GM12874 (cell line): ENCODE results near the gene SYCP2.

Experiments
- CTCF ChIP-seq: IDR thresholded peaks from 2 replicates; pipeline ENCODE4 v1.5.1; 2011; ENCODE audit warnings: low read depth, mild to moderate bottlenecking, control low read depth, low read length, moderate library complexity; ENCODE audit not compliant: insufficient read depth

SYCP2 gene

GRCh38 chr20:59933296-59933848 is at the start of gene SYCP2:
TSS of gene SYCP2 (minus strand) at chr20:59933637. CDS start at chr20:59922413, 11,224 bp downstream.
- no peak for TF ChIP-seq CTCF

GRCh38 chr20:59983076-59983475 is 49.6 kb upstream of the SYCP2 start:
- no peak for TF ChIP-seq CTCF

- TF ChIP-seq CTCF = no peak
These were observed 43.6 kb upstream of the SYCP2 start for GRCh38 chr20:59977086-59977485.

- no peak for TF ChIP-seq CTCF
These were observed 42.8 kb upstream of the SYCP2 start for GRCh38 chr20:59976156-59976782.

GRCh38 chr20:59972037-59972801 is 38.8 kb upstream of the SYCP2 start:
- TF ChIP-seq CTCF = no peak

- TF ChIP-seq CTCF = no peak
These were observed 38.0 kb upstream of the SYCP2 start for GRCh38 chr20:59971428-59971827.

- TF ChIP-seq CTCF = no peak
These were observed 33.0 kb upstream of the SYCP2 start for GRCh38 chr20:59966428-59966827.
